Measurements from ENCODE around the gene SIGLEC5.

SIGLEC5 gene

DNA sequence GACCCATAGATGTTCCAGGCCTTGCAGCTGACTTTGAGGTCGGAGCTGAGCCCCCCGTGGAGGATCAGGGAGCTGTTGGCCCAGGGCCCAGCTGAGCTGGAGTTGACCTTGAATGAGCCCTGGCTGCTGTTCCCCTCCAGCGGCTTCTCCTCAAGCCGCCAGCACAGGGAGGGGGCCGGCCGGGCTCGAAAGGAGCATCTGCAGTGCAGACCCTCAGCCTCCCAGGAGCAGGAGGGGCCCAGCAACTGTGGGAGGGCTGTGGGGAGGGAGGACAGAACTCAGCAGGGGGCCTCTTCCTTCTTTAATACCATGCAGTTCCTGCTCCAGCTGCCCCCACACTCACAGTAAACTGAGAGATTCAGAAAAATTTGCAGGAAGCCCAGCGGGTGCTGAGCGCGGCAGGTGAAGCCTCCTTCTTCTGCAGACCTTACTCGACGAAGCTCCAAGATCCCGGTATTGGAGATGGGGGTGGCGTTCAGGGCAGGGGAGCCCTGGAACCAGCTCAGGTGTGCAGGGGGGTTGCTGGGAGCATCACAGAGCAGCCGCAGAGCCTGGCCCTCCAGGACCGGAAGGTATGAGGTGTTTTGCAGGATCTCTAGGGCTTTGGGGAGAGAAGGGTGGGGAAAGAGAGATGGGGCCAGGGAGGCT is 2.6 kb downstream of the SIGLEC5 start:
- DNase-seq: no peak

- DNase-seq: no peak
Measured at GRCh38 chr19:51626675-51627074, 3.5 kb downstream of the SIGLEC5 start.

- no peak for DNase-seq
Measured at GRCh38 chr19:51621178-51621577, 9.0 kb downstream of the SIGLEC5 start.

GRCh38 chr19:51615991-51616390 is 14.2 kb downstream of the SIGLEC5 start:
- DNase-seq: no peak

DNA sequence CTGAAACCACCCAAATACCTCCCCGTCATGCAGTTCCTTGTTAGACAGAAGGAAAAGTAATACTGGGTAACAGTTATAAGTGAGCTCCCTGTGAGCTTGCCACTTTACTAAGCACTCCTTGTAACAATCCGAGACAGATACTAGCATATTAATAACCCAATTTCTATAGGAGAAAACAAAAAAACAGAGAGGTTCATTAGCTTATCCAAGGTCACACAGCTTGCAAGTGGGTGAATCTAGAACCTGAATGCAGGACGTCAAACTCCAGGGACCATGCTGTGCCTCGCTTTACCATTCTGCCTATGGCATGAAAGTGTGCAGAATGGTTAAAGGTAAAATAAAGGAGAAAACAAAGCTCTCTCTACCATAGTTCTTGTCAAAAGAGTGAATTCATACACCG is 15.4 kb downstream of the SIGLEC5 start:
- no peak for DNase-seq

GRCh38 chr19:51610576-51610975 is 19.6 kb downstream of the SIGLEC5 start:
- no peak for DNase-seq

- DNase-seq: peak; percentile 57
Measured at GRCh38 chr19:51607920-51608562, 22.2 kb downstream of the SIGLEC5 start.

DNA sequence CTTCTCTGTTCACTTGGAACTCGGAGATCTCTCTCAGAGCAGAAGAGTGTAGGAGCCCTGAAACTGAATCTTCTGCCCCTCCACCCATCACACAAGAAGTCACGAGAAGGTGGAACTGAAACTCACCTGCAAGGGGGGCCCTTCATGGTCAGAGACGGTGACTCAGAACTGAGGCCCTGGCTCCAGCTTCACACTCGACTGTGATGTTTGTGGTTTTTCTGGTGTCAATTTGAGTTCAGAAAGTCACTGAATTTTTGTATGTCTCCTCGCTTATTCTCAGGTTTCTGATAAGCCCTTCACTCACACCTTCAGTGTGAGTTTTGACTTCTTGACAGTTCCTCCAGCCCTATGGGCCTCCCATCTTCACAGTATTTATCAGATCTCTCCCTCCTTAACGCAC is 23.1 kb downstream of the SIGLEC5 start:
- DNase-seq: no peak

- DNase-seq: no peak
Measured at GRCh38 chr19:51602189-51602854, 27.9 kb downstream of the SIGLEC5 start.

DNA sequence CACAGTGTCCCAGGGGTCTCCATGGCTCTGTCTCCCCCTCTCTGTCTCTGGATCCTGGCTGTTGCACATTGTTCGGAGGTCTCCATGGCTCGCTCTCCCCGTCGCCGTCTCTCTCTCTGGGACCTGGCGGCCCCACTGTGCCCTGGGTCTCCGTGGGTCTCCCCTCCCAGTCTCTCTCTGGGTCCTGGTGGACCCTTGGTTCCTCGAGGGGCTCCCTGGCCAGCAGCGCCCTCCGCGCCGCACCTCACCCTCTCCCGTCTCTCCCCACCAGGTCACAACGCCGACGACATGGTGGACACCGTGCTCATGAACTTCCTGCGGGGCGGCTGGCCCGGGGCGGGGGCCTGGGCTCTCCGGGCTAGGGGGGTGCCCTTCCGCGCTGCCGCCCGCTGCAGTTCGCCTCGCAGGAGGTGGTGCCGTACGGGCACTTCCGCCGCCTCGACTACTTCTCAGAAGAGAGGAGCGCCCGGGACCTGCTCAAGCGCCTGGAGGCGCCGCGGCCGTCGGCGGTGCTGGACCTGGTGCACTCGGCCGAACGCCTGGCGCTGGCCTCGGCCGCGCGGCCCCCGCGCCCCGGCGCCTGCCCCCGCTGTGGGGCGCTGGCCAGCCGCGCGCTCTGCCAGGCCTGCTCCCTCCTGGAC is 29.1 kb downstream of the SIGLEC5 start:
- no peak for DNase-seq

GRCh38 chr19:51599084-51599483 is 31.1 kb downstream of the SIGLEC5 start:
- no peak for DNase-seq

GRCh38 chr19:51598159-51598915 is 31.9 kb downstream of the SIGLEC5 start:
- no peak for DNase-seq

DNA sequence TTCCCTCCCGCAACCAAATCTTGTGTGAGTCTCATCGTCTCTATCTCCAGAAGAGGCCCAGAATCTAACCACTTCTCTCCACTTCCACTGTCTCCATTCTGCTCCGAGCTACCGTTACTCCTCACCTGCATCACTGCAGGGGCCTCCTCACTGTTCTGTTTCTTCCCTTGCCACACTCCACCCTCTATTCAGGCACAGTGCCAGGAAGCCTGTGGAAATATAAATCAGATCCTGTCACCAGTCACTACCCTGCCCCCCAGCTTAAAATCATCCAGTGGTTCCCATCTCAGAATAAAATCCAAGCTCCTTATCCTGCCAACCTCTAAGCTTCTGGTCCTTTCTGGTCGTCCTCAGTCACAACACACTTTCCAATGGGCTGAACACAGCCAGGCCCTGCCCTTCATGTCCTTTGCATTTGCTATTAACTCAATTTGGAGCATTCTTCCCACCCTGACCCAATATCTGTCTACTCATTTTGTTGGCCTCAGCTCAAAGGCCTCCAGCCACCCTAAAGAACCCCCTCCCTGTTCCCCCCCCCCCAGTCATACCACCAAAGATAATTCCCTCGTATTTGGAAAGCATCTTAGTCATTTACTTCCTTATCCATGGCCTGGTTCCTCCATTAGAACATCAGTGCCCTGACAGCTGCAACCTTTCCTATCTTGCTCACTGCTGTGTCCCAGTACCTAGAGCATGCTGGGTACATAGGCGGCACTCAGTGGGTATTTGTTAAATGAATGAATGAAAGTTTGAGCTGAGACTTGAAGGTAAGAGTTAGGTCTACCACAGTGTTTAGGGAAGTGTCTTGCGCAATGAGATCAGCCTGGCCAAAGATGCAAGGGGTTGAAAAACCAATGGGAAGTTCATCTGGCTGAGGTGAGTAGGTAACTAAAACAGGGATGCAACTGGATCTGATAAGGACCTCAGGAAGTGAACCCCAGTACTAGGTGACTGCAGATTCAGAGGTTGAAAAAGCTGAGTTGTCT is 34.7 kb downstream of the SIGLEC5 start:
- no peak for DNase-seq

DNA sequence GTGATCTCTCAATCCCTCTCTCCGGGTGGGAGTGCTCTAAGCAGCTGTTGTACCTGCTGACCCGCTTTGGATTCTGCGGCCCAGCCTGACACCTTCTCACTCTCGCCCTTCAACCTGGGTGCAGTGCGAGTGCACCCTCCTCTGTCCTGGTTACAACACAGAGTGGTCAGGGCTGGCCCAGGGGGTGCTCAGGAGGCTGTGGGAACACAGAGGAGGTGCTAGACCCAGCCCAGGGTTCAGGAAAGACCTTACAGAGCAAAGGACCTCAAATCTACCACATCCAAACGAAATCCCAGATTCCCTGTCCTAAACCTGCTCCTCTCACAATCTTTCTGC is 35.5 kb downstream of the SIGLEC5 start:
- DNase-seq: no peak

DNA sequence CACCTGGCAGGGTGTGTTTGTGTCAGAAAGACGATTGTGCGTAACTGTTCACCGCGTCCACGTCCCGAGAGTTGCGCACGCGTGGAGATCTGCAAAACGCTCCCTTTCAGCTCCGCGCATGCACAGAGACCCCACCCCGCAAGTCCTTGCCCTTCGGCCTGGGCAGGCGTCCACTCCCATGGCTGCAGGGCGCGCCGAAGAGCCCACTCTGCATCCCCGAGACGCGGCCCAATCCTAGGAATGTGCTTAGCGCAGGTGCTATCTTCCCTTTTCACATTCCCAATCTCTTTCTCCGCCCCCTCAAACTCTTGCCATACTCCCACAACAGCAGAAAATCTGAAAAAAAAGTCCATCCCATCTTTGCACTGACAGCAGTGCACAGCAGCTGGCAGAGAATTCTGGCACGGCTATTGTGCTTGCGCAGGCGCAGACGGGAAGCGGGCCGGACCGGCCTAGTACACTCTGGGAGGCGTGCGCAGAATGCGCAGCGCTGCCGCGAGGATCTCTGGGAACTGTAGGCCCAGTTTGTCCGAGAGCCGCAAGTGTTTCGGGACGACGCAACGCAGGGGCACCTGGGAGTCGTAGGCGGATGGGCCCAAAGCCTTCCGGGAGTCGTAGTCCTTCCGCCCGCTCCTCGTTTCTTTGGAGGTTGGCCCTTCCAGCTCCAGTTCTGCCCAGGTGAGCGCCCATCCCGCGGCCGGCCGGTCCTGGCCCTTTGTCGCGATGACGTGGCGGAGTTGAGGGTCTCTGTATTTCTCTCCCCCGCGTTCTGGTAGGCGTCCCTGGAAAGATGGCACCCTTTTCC is 36.0 kb downstream of the SIGLEC5 start:
- DNase-seq: peak; percentile 95

DNA sequence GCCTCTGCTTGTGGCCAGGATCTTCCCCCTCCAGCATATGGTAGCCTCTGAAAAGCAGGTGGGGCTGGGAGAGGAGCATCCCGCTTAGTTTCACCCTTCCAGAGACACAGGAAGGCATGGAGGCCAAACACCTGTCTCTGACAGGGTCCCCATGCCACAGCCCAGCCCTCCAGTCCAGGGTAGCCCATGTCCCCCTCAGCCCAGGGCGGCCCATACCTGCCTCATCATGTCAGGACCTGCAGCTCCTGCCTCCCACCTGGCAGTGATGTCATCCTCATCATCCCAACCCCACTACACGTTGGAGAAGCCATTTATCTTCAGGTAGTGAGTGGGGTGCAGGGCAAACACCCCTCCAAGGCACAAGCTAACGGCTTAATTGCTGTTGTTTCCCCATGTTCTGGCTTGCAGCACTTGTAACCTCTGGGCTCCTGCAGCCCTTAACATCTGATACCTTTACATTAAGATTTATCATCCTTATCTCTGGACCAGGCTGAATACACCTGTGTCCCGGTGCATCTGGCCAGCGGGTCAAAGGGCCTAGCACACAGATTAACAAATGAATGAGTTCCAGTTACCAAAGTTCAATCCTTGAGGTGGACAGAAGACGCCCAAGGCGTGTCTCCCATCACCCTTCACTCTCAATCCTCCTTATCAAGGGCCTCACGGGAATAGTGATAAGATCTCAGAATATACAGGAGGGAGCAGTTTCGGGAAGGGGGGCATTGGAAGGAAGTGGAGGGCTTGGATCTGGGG is 36.9 kb downstream of the SIGLEC5 start:
- no peak for DNase-seq

DNA sequence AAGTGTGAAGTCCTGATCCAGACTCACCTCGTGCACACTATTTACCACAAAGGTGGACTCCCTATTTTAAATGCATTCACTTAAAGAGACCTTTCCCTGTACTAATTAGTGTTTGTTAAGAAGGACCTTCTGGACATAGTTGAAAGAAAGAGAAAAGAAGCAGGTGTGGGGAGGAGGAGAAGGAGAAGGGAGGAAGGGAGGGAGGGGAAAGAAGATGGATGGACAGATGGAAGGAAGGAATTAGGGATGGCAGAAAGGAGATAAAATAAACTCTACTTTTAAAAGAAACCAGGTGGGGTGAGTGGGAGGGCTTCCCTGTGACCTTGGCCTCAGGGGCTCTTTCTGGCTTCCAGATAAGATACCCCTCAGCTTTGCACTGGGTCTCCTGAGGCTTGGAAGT is 37.7 kb downstream of the SIGLEC5 start:
- DNase-seq: no peak

GRCh38 chr19:51590441-51590840 is 39.8 kb downstream of the SIGLEC5 start:
- DNase-seq: no peak

- no peak for DNase-seq
Measured at GRCh38 chr19:51589511-51589910, 40.7 kb downstream of the SIGLEC5 start.

Data from stimulated activated CD4-positive, alpha-beta T cell treated with anti-CD3 and anti-CD28 coated beads, Interleukin-12 subunit alpha, Interleukin-12 subunit beta, amount 100 ng/mL, for 4 hours (primary cell).